ENCODE data around the gene PCDH9.

DNA sequence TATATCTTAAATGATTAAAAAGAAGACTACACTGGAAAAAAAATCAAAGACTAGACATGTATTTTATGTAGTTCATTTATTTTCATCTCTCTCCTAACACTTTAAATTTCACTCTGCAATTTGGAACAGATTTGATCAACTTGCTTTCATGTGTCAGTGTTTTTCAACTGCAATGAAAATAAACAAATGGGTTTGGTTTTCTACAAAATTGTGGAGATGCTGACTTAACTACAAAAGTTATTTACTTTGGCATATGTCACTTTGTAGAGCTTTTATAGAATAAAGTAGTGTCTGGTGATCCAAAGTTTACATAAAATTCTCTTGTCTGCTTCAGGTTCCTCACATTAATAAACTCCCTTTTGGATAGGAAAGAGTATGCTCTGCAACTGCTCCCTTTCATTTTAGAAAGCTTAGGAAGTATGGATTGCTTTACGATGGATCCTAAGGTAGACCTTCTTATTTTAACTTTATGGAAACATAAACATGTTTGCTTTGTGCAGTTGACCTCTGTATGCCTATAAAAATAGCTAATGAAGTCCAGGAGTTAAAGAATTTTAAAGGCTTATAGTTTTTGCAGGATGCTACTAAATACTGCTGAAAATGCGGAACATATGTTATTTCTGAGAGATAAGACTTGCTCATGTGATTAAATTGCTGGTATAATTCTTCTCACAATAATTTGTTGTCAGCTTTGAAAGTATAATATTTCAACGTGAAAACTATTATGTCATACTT lies 815.9 kb downstream of the PCDH9 start:
- TF ChIP-seq, protein P1, sequence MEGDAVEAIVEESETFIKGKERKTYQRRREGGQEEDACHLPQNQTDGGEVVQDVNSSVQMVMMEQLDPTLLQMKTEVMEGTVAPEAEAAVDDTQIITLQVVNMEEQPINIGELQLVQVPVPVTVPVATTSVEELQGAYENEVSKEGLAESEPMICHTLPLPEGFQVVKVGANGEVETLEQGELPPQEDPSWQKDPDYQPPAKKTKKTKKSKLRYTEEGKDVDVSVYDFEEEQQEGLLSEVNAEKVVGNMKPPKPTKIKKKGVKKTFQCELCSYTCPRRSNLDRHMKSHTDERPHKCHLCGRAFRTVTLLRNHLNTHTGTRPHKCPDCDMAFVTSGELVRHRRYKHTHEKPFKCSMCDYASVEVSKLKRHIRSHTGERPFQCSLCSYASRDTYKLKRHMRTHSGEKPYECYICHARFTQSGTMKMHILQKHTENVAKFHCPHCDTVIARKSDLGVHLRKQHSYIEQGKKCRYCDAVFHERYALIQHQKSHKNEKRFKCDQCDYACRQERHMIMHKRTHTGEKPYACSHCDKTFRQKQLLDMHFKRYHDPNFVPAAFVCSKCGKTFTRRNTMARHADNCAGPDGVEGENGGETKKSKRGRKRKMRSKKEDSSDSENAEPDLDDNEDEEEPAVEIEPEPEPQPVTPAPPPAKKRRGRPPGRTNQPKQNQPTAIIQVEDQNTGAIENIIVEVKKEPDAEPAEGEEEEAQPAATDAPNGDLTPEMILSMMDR (IDR thresholded peaks at IDR 0.05), result no peak
- TF ChIP-seq POLR2AphosphoS5 (IDR thresholded peaks at IDR 0.05; ENCODE audit: insufficient read depth in 1 of 2, low read depth in 1 of 2), result no peak
